DOHH2 (cell line): Measurements from ENCODE around the gene MYH15.

ENCODE experiments used
- CTCF ChIP-seq: fragments of 200-600 bp; sonication (generic); IDR thresholded peaks from one replicate; pipeline ENCODE4 v1.5.1; 2014; ENCODE audit warnings: antibody characterized with exemption, mild to moderate bottlenecking, low read depth, low read length; ENCODE audit not compliant: poor library complexity, severe bottlenecking
- EZH2phosphoT487 ChIP-seq: fragments of 200-600 bp; sonication (generic); IDR thresholded peaks from 2 replicates; pipeline ENCODE4 v1.6.1; 2017; ENCODE audit warnings: borderline replicate concordance, mild to moderate bottlenecking, antibody characterized with exemption, low read length, moderate library complexity, mixed read lengths

GRCh38 chr3:108473711-108474110 is 36.7 kb downstream of the MYH15 start:
- TF ChIP-seq EZH2phosphoT487: no peak
- no peak for TF ChIP-seq CTCF
